Measurements from ENCODE around the gene SLC1A7.
A peak's percentile ranks its signal among the peaks of the same experiment; 100 is the strongest.

Gene SLC1A7

GRCh38 chr1:53137729-53138128 lies 4.7 kb downstream of the SLC1A7 start:
- no peaks in the 10 kb centered on the region for H3K79me2 ChIP-seq (ENCODE audit: insufficient read depth, low read length)
- H3K9ac ChIP-seq (ENCODE audit: low read length) = no peak overlapping the region
- H4K20me1 ChIP-seq (ENCODE audit: insufficient read depth, low read length) = no peaks in the 10 kb centered on the region
- no peaks in the 10 kb centered on the region for H3K27me3 ChIP-seq (ENCODE audit: insufficient read depth, low read length)
- H3F3A ChIP-seq (ENCODE audit: insufficient read depth, low read length) = no peaks in the 10 kb centered on the region
- H3K27ac ChIP-seq (ENCODE audit: low read depth, low read length, poor library complexity, severe bottlenecking) = no peak overlapping the region
- H3K4me3 ChIP-seq (ENCODE audit: low read depth, low read length, poor library complexity, severe bottlenecking) = no peak overlapping the region
- H3K36me3 ChIP-seq (ENCODE audit: insufficient read depth, low read length) = no peaks in the 10 kb centered on the region; the same call in 1 of the 2 replicates
- no peaks in the 10 kb centered on the region for H3K9me2 ChIP-seq (ENCODE audit: low read depth, low read length)
- no peak overlapping the region for H2AFZ ChIP-seq (ENCODE audit: low read length)
- TF ChIP-seq CTCF (IDR thresholded peaks at IDR 0.05; ENCODE audit: low read length) (peak; percentile 13; the same call in 1 of the 2 replicates), EZH2 (IDR thresholded peaks at IDR 0.05; ENCODE audit: borderline replicate concordance, low read length) (no peak)
- no peaks in the 10 kb centered on the region for H3K4me1 ChIP-seq (ENCODE audit: insufficient read depth, low read length, severe bottlenecking)
- H3K4me2 ChIP-seq (ENCODE audit: low read length) = no peak overlapping the region
- peaks cover 7% of the 10 kb centered on the region; the same call in 1 of the 2 replicates for H3K9me3 ChIP-seq (ENCODE audit: low read length)

- Histone ChIP-seq H2AFZ (ENCODE audit: low read length) (no peak overlapping the region), H3K9ac (ENCODE audit: low read length) (no peak overlapping the region), H3K4me2 (ENCODE audit: low read length) (no peak overlapping the region), H3K9me2 (ENCODE audit: low read depth, low read length) (no peaks in the 10 kb centered on the region), H3K79me2 (ENCODE audit: insufficient read depth, low read length) (no peaks in the 10 kb centered on the region), H3F3A (ENCODE audit: insufficient read depth, low read length) (no peaks in the 10 kb centered on the region), H3K4me1 (ENCODE audit: insufficient read depth, low read length, severe bottlenecking) (no peaks in the 10 kb centered on the region), H3K9me3 (ENCODE audit: low read length) (peaks cover 7% of the 10 kb centered on the region; the same call in 1 of the 2 replicates), H3K27ac (ENCODE audit: low read depth, low read length, poor library complexity, severe bottlenecking) (no peak overlapping the region), H3K36me3 (ENCODE audit: insufficient read depth, low read length) (no peaks in the 10 kb centered on the region; the same call in 1 of the 2 replicates), H4K20me1 (ENCODE audit: insufficient read depth, low read length) (no peaks in the 10 kb centered on the region), H3K4me3 (ENCODE audit: low read depth, low read length, poor library complexity, severe bottlenecking) (no peak overlapping the region), H3K27me3 (ENCODE audit: insufficient read depth, low read length) (no peaks in the 10 kb centered on the region; the same call in 1 of the 2 replicates)
- TF ChIP-seq EZH2 (IDR thresholded peaks at IDR 0.05; ENCODE audit: borderline replicate concordance, low read length) (no peak), CTCF (IDR thresholded peaks at IDR 0.05; ENCODE audit: low read length) (no peak)
These were observed 6.7 kb downstream of the SLC1A7 start for GRCh38 chr1:53135735-53136114.

GRCh38 chr1:53134961-53135734 lies 7.3 kb downstream of the SLC1A7 start:
- Histone ChIP-seq H2AFZ (ENCODE audit: low read length) (no peak overlapping the region), H3K79me2 (ENCODE audit: insufficient read depth, low read length) (no peaks in the 10 kb centered on the region), H3K4me1 (ENCODE audit: insufficient read depth, low read length, severe bottlenecking) (no peaks in the 10 kb centered on the region), H3K9ac (ENCODE audit: low read length) (no peak overlapping the region), H3K27ac (ENCODE audit: low read depth, low read length, poor library complexity, severe bottlenecking) (no peak overlapping the region), H3K9me3 (ENCODE audit: low read length) (peaks cover 7% of the 10 kb centered on the region; the same call in 1 of the 2 replicates), H3K4me2 (ENCODE audit: low read length) (no peak overlapping the region), H3K9me2 (ENCODE audit: low read depth, low read length) (no peaks in the 10 kb centered on the region), H3K4me3 (ENCODE audit: low read depth, low read length, poor library complexity, severe bottlenecking) (no peak overlapping the region), H3K36me3 (ENCODE audit: insufficient read depth, low read length) (no peaks in the 10 kb centered on the region; the same call in 1 of the 2 replicates), H4K20me1 (ENCODE audit: insufficient read depth, low read length) (no peaks in the 10 kb centered on the region), H3K27me3 (ENCODE audit: insufficient read depth, low read length) (no peaks in the 10 kb centered on the region; the same call in 1 of the 2 replicates), H3F3A (ENCODE audit: insufficient read depth, low read length) (no peaks in the 10 kb centered on the region)
- TF ChIP-seq EZH2 (IDR thresholded peaks at IDR 0.05; ENCODE audit: borderline replicate concordance, low read length) = no peak
- no peak for TF ChIP-seq CTCF (IDR thresholded peaks at IDR 0.05; ENCODE audit: low read length)

Data from OCI-LY1 (cell line).